CD4-positive, alpha-beta T cell treated with Interferon alpha-2 for 1 hour (primary cell): ENCODE data around the gene C4orf51.

ENCODE experiments used
- DNase-seq, 2 donors: peaks; one replicate each; pipeline ENCODE4 v3.0.0-alpha.2; 2020 to 2022

Gene C4orf51

DNA sequence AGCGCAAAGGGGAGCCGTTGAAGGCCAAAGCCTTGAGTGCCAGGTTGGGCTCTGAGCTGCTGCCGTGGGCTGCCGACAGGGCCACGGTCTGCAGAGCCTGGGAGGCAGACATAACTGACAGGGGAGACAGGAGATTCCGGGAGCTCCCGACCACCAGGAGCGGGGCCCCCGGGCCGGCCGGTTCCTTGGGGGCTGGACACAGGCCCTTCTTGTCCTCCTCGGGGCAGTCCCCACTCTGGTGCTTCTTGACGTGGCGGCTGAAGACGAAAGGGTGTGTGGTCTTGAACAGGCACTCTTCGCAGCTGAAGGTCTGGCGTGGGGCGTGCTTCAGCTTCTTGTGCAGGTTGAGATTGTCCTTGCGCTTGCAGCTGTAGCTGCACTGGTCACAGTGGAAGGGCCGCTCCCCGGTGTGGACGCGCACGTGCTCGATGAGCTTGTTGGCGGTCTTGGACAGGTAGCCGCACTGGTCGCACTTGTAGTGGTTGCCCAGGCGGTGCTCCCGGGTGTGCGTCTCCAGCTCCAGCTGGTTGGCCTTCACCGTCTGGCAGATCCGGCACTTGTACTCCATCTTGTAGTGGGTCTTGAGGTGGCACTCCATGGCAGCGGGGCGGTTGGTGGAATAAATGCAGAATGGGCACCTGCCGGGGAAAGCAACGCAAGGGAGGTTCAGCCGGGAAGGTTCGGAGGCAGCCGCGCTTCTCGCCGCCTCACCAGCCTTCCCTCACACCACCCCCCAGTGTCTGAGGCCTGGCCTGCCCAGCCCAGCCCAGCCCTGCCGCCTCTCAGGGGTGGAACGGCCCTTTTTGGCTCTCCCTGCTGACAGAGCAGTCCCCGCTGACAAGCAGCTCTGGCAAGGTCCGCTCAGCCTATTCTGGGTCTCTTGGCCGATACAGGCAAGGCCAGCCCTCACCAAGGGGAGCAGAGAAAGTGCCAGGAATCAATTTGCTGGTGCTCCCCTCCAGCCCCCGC is 81.3 kb downstream of the C4orf51 start:
- DNase-seq = no peak

DNA sequence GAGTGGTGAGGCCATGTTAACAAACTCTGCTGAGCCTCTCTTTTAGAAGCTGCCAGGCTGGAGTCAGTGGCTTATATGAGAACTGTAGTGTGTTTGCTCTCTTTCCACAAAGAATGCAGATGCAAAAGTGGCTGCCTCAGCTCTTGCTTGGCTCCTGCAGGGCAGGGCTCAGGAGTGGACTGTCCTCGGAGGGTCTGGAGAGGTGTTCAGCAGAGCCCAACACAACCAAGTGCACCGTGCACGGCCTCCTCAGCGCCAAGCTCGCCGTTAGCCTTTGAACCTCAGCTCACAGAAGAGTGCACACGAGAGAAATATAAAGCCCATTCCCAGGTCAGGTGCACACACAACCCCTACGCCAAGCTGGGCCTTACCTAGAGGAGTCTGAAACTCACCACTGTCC is 82.8 kb downstream of the C4orf51 start:
- DNase-seq = no peak

DNA sequence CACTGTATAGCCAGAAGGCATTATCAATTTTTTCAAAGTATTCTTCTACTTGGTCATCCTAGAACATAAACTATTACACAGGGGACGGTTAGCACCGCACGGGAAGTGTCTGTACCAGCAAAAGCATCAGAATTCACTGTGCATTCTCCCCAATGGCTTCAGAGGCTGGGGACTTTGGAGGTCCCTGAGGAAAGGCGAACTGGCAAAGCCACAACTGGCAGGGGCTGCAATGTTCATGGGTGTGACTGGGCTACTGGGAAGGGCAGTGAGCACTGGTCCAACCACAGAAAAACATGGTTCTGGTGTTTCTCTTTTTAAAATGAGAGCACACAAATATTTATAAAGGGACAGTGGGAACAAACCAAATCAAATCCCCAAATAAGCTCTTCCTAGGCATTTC is 83.5 kb downstream of the C4orf51 start:
- no peak for DNase-seq

DNA sequence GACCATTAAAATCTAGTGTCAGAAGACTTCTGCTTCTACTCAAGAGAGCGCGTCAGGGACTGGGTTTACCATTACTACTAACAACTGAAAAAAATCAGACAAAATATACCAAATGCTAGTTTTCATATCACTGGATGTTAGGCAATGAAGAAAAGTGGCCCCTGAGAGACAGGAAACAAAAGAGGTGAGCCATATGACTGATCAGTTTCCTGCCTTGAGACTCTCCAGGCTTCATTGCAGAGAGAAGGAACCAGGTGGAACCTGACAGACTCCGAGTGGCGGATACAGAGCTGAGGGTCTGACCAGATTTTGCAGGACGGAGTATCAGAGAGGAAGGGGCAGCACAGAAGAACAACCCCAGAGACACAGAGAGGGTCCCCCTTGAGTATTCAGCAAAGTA is 86.3 kb downstream of the C4orf51 start:
- DNase-seq = no peak

DNA sequence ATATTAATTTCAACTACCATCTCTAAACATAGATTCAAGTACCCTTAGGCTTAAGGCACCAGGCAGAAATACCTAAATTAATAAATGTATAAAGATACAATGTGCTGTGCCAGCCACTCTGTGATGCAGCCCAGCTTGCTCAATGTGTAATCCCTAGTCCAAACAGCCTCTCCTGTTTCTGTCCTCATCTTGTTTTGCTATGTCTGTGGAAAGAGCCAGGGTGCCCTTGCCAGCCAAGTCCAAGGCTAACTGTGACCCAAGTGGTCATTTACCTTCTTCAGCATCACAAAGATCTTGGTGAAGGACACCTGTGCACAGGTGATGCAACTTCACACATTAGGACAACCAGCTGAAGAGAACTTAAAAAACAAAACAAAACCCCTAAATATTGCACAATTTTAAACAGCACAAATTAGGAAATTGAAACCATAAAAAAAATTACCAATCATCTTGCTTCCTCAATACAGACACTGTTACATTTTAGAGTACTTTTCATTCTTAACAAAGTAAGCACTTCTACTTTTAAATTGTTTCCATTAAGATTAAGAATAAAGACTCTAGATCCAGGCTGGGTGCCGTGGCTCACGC is 89.6 kb downstream of the C4orf51 start:
- no peak for DNase-seq

DNA sequence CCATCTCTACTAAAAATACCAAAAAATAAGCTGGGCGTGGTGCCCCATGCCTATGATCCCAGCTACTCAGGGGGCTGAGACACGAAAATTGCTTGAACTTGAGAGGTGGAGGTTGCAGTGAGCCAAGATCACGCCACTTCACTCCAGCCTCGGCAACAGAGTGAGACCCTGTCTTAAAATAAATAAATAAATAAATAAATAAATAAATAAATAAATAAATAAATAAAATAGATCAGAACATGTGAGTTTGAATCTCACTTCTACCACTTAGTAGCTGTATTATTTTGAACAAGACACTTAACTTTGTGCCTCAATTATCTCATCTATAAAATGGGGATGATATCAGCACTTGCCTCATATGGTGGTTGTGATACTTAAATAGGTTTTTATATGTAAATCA is 90.2 kb downstream of the C4orf51 start:
- DNase-seq = no peak

DNA sequence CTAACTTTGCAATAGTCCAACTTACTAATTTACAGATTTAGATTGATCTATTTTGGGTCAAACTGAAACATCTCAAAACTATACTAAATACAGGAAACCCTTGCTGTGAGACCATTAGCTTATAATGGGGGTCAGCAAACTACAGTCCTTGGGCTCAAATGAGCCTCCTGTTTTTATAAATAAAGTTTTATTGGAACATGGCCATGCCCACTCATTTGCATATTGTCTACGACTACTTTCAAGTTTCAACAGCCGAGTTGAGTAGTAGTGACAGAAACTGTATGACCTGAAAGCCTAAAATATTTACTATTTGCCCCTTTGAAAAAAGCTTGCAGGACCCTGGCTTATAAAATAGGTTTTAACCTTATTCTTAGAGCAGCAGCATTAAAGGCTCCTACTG is 92.4 kb downstream of the C4orf51 start:
- DNase-seq = no peak

DNA sequence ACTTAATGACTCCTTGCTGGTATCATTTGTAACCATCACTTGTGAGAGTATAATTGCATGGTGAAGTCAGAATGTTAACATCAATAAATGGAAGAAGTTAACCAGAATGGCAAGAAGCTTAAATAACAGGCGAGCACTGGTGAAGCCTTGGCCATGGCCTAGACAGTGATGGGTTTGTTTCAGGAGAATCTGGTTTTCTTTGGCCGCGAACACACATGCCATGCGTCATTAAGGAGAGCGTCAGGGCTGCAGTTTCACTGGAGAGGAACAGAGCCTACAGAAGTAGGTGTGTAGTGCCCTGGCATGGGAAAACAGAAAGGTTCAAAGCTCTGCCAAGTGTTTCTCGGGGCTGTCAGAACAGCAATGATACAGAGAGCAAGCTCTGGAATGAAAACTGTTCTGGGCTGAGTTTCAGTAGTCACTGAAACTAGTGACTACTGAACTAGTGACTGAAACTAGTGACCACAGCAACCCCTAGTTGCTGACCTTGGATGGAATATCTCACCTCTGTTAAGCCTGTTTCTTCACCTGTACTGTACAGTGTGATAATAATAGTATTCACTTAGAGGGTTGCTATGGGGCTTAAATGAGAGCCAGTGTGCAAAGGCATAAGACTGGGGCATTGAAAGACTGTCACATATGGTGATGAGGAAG is 93.8 kb downstream of the C4orf51 start:
- no peak for DNase-seq

DNA sequence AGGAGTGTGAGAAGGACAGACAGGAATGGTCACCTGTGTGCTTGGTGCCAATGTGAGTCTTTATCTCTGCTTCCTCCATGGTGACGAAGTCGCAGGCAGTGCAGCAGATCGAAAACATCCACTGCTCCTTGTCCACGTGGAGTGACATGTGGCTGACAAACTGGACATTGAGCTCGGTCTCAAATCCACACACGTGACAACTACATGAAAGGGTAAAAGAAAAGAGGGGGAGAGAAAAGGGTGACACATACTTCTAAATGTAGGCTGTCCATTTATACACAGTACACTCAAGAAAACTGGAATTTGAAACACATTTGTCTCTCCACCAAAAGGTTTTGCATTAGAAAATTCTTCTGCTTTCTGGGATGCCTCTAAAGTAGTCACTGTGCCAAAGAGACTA is 94.5 kb downstream of the C4orf51 start:
- no peak for DNase-seq

DNA sequence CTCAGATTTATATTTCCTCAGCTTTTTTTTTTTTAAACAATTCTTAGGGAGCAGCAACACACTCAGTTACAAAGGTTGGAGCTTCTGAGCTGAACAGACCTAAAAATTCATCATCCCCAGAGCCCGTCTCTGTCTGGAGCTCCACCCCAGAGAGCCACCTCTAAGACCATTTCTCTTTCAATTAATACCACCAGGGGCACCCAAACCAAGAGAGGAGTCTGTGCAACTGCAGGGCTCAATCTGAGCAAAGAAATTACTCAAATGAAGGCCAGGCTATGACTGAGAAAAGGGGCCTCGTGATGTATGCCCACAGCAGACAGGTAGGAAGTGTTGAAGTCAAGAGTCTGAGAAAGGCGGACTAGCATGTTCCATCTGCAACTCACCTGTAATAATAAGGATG is 95.5 kb downstream of the C4orf51 start:
- no peak for DNase-seq

DNA sequence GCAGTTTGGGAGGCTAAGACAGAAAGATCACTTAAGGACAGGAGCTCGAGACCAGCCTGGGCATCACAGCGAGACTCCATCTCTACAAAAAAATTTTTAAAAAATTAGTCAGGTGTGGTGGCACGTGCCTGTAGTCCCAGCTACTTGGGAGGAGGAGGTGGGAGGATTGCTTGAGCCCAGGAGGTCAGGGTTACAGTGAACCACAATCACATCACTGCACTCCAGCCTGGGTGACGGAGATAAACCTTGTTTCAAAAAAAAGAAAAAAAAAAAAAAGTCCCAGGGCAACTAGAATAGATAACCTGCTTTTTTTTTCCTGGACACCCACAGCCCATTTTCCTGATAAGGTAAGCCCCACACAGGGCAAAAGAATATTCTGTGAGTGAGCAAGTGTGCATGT is 96.3 kb downstream of the C4orf51 start:
- DNase-seq = no peak

DNA sequence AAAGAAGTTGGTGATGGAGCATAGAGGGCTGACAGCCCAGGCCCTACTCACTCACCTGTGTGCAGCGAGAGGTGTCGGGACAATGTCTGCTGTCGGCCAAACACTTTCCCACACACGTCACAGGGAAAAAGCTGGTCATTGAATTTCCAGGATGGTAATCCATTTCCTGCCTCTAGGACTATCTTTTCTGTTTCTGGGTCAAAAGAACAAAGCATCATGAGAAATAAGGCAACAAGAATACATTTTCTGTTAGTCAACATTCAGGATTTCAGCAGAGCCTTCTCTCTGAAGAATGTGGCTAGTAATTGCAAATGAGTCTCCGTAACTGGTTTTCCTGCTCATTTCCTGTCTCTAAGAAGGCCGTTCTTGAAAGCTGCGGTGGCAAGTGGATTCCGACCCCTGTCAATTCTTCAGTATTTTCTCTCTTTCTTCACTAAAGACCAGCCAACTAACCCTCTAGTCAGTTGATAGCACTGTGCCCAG is 99.4 kb downstream of the C4orf51 start:
- no peak for DNase-seq

DNA sequence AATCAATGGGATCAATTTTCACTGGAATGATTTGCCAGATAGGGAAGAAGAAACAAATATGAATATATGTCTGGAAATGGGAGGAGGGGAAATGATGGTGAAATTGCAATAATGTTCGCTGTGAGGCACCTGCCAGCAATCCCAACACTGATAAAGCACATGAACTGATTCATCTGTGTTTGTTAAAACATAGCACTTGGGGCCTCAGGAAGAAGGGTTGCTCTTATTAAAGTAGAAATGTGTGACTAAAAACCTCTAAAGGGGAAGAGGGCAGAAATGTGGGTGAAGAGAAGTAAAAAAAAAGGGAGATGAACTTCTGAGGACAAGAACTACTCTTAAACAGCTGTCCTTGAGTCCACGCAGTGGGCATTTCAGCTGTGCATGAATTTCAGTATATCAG is 101.4 kb downstream of the C4orf51 start:
- DNase-seq = no peak
